ENCODE measurements around the gene WNT2.

The WNT2 gene

GRCh38 chr7:117283371-117283770, 39.5 kb downstream of the WNT2 start:
- TF ChIP-seq GATA1 (IDR thresholded peaks at IDR 0.05; ENCODE audit: low read depth, low read length) (no peak), POLR2A (IDR thresholded peaks at IDR 0.05; ENCODE audit: low read length) (no peak)
- DNase-seq = no peak

GRCh38 chr7:117282239-117282812, 40.5 kb downstream of the WNT2 start:
- TF ChIP-seq GATA1 (IDR thresholded peaks at IDR 0.05; ENCODE audit: low read depth, low read length) = no peak
- no peak for TF ChIP-seq POLR2A (IDR thresholded peaks at IDR 0.05; ENCODE audit: low read length)
- no peak for DNase-seq

- DNase-seq = no peak
- TF ChIP-seq POLR2A (IDR thresholded peaks at IDR 0.05; ENCODE audit: low read length) (no peak), GATA1 (IDR thresholded peaks at IDR 0.05; ENCODE audit: low read depth, low read length) (no peak)
These were observed 41.3 kb downstream of the WNT2 start for GRCh38 chr7:117281562-117281961.

- no peak for DNase-seq
These were observed 42.8 kb downstream of the WNT2 start for GRCh38 chr7:117279931-117280557.

GRCh38 chr7:117279203-117279602, 43.7 kb downstream of the WNT2 start:
- TF ChIP-seq POLR2A (IDR thresholded peaks at IDR 0.05; ENCODE audit: low read length) (no peak), GATA1 (IDR thresholded peaks at IDR 0.05; ENCODE audit: low read depth, low read length) (no peak)
- no peak for DNase-seq

More at GRCh38 chr7:117279931-117280557, 42.8 kb downstream of the WNT2 start:
- TF ChIP-seq POLR2A (IDR thresholded peaks at IDR 0.05; ENCODE audit: low read length) (no peak), GATA1 (IDR thresholded peaks at IDR 0.05; ENCODE audit: low read depth, low read length) (no peak)

GRCh38 chr7:117278040-117278439, 44.8 kb downstream of the WNT2 start:
- TF ChIP-seq GATA1 (IDR thresholded peaks at IDR 0.05; ENCODE audit: low read depth, low read length) (no peak), POLR2A (IDR thresholded peaks at IDR 0.05; ENCODE audit: low read length) (no peak)
- DNase-seq = no peak

GRCh38 chr7:117277576-117277975, 45.3 kb downstream of the WNT2 start:
- no peak for DNase-seq
- TF ChIP-seq POLR2A (IDR thresholded peaks at IDR 0.05; ENCODE audit: low read length) = no peak
- no peak for TF ChIP-seq GATA1 (IDR thresholded peaks at IDR 0.05; ENCODE audit: low read depth, low read length)

GRCh38 chr7:117274951-117275350, 47.9 kb downstream of the WNT2 start:
- no peak for DNase-seq
- TF ChIP-seq POLR2A (IDR thresholded peaks at IDR 0.05; ENCODE audit: low read length) (no peak), GATA1 (IDR thresholded peaks at IDR 0.05; ENCODE audit: low read depth, low read length) (no peak)

GRCh38 chr7:117273814-117274225, 49.0 kb downstream of the WNT2 start:
- TF ChIP-seq GATA1 (IDR thresholded peaks at IDR 0.05; ENCODE audit: low read depth, low read length) = no peak
- no peak for TF ChIP-seq POLR2A (IDR thresholded peaks at IDR 0.05; ENCODE audit: low read length)
- DNase-seq = no peak

- no peak for TF ChIP-seq GATA1 (IDR thresholded peaks at IDR 0.05; ENCODE audit: low read depth, low read length)
- TF ChIP-seq POLR2A (IDR thresholded peaks at IDR 0.05; ENCODE audit: low read length) = no peak
- no peak for DNase-seq
These were observed 49.5 kb downstream of the WNT2 start for GRCh38 chr7:117273325-117273724.

- TF ChIP-seq GATA1 (IDR thresholded peaks at IDR 0.05; ENCODE audit: low read depth, low read length) (no peak), POLR2A (IDR thresholded peaks at IDR 0.05; ENCODE audit: low read length) (no peak)
These were observed 50.7 kb downstream of the WNT2 start for GRCh38 chr7:117272017-117272759.

GRCh38 chr7:117271566-117271965, 51.3 kb downstream of the WNT2 start:
- TF ChIP-seq POLR2A (IDR thresholded peaks at IDR 0.05; ENCODE audit: low read length) (no peak), GATA1 (IDR thresholded peaks at IDR 0.05; ENCODE audit: low read depth, low read length) (no peak)
- DNase-seq = no peak

More at GRCh38 chr7:117272017-117272759, 50.7 kb downstream of the WNT2 start:
- DNase-seq = no peak

- no peak for DNase-seq
These were observed 52.5 kb downstream of the WNT2 start for GRCh38 chr7:117270371-117270770.

GRCh38 chr7:117269886-117270285, 53.0 kb downstream of the WNT2 start:
- TF ChIP-seq POLR2A (IDR thresholded peaks at IDR 0.05; ENCODE audit: low read length) = no peak
- TF ChIP-seq GATA1 (IDR thresholded peaks at IDR 0.05; ENCODE audit: low read depth, low read length) = no peak
- DNase-seq = no peak

More at GRCh38 chr7:117270371-117270770, 52.5 kb downstream of the WNT2 start:
- no peak for TF ChIP-seq GATA1 (IDR thresholded peaks at IDR 0.05; ENCODE audit: low read depth, low read length)
- TF ChIP-seq POLR2A (IDR thresholded peaks at IDR 0.05; ENCODE audit: low read length) = no peak
